HG02840 (cell line): ENCODE measurements around the gene PTRH1.
"Not testable (repeated sequence)": the region's sequence is repeated elsewhere in the genome, so short reads cannot be mapped to it uniquely, and the experiment has no call there.

Source experiments
- ATAC-seq: cut with Tn5 transposase; IDR thresholded peaks from one replicate; pipeline ENCODE4 v1.9.1; 2021; ENCODE audit warnings: mild to moderate bottlenecking, moderate library complexity, moderate number of reproducible peaks; ENCODE audit not compliant: unreplicated experiment, low FRiP score

PTRH1 gene

DNA sequence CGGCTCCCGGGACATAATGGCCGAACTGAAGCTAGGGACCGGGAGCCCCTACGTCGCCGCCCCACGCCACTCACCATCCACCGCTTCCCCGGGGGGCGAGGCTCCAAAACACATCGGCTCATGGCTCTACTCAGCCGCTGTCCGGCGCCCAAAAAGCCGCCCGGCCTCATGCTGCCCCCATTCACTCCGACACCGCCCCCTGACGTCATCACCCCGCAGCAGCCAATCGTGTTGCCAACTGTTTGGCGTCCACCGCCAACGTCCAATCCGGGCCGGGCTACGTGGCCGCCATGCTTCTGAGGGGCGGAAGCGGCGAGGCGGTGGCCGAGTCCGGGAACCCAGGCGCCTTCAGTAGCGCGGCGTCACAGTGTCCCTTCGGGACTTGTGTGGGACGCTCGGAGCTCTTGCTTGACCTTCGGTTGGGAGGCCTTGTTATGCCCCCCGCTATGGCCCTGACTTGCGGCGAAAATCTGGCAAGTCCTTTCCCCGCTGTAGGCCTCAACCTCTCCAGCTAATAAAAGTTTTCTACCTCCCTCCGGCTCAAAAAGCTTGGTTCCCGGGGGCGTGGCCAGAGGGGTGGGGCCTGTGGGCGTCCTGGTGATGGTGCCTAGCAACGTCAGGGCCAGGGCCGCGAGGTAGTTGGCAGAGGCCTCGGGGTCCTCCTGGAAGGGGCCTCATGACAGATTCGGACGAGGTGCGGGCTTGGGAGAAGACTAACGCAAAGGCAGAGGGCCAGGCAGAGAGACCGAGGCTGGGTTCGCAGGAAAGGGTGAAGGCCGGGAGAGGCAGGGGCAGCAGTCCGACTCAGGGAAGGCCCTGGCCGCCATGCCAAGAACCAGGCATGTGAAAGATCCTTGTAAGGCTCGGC is at the start of gene PTRH1, which contains the start of gene TTC16:
Gene PTRH1, minus strand, starts transcription at position 194 of the 868 bp plus-strand sequence. Its CDS starts 24 bp downstream, at position 170.
Gene TTC16, plus strand, starts transcription at position 610 of the 868 bp plus-strand sequence. Its CDS starts 67 bp downstream, at position 677.
- peak; percentile 91 for ATAC-seq

DNA sequence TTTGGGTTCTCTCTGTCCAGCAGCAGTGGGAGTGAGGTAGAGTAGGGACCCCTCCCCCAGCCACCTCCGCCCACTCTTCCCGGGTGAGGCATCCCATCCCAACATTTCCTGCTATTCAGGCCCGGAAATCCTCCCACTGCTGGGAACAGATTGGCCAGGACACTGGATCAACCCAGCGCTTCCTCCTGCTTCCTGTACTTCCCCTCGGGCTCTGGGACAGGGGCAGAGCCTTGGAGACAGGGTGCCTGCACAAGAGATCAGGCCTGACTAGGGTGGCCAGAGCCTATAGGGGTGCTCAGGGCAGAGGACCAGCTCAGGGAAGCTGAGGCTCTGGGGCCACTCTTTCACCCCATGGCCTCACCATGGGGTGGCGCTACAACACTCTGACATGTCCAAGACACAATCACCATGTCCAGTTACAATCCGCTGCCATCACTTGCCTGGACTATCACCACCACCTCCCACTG is 48.5 kb upstream of the PTRH1 start:
- ATAC-seq, result no peak

DNA sequence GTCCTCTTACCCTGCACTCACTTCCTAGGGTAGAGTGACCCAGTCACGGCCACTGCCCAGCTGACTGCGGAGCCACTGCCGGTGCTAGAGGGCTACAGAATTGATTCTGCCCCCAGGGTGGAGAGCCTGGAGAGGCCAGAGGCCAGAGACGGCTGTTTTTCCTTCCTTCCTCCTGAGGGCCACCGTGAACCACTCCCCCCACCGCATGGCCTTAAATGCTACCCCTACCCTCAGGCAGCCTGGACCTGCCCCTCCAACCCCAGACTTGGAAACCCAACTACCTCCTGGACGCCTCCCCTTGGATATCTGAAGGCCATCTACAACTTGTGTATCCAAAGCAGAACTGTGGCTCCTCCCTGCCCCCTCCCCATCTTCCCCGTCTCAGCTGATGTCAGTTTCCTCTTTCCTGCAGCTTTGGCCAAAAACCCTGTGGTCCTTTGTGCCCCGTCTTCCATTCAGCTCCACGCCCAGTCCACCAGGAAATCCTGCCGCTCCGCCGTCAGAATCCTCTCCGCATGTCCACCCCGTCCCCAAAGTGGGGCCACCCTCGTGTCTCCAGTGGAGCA is 46.7 kb upstream of the PTRH1 start:
- no peak for ATAC-seq

DNA sequence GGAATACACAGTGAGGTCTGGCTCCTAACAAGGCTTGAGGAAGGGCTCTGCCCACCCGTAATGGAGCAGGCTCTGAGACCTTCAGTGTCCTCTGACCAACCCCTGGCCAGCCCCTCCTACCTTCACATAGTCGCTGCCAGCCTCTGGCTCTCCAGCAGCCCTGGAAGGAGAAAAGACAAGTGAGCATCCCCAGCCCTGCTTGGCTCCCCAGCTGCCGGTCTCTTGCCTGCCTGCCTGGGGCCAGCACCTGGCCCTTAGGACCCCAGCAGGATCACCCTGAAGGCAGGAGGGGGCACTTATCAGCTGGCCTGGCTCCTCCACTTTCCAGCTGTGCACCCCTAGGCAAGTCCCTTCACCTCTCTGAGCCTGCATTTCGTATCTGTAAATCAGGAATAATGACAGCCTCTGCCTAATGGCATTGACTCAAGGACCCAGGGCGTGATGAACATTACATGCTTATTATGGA is 46.1 kb upstream of the PTRH1 start:
- ATAC-seq, result no peak

- ATAC-seq, result no peak
Measured at GRCh38 chr9:127761061-127761460, 45.6 kb upstream of the PTRH1 start.

- no peak for ATAC-seq
Measured at GRCh38 chr9:127758843-127759242, 43.4 kb upstream of the PTRH1 start.

- not testable (repeated sequence) for ATAC-seq
Measured at GRCh38 chr9:127756776-127757175, 41.3 kb upstream of the PTRH1 start.

DNA sequence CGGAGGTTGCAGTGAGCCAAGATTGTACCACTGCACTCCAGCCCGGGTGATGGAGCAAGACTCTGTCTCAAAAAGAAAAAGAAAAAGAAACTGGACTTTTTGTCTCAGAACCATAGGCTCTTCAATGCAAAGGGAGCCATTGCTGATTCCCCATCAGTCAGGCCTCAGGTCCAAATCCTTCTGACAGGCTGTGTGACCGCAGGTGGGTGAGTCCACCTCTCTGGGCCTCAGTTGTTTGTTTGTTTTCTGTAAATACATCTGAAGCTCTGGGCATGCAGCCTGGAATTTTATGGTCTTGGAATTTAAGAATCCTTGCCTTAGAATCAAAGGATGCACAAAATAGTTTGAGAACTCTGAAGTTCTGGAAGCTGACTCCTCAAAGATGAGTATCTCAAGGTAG is 40.8 kb upstream of the PTRH1 start:
- ATAC-seq, result no peak

GRCh38 chr9:127755061-127756060 is 39.9 kb upstream of the PTRH1 start:
- no peak for ATAC-seq

DNA sequence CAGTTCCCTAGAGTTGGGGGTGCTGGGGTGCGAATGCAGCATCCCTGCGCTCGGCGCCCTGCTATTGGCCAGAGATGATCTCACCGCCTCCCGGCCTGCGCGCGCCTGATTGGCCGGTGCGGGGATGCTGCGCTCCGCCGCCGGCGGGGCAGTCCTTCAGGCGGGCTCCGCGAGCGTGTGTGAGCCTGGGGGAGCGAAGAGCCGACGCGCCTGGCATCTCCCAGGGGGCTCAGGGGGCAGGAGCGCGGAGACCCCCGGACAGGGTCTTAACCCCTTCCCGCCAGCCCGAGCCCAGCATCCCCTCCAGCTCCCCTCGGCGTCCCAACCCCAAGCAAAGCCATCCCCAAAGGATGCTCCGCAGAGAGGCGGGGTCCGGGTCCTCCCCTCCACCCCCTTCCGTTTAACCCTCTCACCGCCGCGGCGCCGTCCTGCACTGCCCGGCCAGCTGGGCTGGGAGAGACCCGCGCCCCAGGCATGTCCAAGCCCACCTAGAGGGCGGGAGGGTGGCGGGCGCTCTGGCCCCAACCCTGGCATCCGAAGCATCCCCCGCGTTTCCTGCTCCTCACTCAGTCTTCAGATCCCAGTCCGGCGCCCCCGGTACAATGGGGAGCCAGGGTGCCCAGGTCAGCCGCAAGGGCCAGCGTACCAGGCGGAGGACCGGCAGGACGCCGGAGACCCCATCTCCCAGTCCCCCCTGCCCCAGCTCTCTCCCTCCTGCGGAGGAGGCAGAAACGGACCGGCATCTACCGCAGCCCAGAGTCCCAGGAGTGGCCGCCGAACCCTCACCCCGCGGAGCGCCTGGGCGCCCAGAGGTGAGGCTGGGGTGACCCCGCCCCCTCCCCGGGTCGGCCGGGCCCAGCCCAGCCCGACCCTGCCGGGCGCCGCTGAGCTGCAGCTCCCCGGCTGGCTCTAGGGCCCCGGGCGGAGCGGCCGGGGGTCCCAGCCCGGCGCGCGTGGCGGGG is 38.9 kb upstream of the PTRH1 start:
- no peak for ATAC-seq

GRCh38 chr9:127753622-127754021 is 38.2 kb upstream of the PTRH1 start:
- no peak for ATAC-seq

DNA sequence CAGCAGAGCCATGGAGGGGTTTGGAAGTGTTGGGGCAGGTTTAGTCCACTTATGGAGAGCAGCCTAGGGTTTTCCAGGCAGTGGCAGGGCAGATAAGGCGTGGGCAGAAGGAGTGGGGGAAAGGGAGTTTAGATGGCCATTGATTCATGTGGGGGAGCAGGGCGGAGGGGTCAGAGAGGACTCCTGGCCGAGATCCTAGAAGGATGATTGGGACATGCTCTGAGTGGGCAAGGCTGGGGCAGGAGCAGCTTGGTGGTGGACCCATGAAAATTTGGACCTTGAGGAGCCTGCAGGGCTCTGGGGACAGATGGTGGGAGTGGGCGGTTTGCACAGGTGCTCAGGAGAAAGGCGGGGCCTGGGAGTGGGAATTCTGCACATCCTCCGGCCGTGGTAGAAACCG is 37.7 kb upstream of the PTRH1 start:
- no peak for ATAC-seq

- no peak for ATAC-seq
Measured at GRCh38 chr9:127751269-127752054, 36.0 kb upstream of the PTRH1 start.

GRCh38 chr9:127749090-127749787 is 33.8 kb upstream of the PTRH1 start:
- no peak for ATAC-seq

- no peak for ATAC-seq
Measured at GRCh38 chr9:127746959-127747569, 31.6 kb upstream of the PTRH1 start.

DNA sequence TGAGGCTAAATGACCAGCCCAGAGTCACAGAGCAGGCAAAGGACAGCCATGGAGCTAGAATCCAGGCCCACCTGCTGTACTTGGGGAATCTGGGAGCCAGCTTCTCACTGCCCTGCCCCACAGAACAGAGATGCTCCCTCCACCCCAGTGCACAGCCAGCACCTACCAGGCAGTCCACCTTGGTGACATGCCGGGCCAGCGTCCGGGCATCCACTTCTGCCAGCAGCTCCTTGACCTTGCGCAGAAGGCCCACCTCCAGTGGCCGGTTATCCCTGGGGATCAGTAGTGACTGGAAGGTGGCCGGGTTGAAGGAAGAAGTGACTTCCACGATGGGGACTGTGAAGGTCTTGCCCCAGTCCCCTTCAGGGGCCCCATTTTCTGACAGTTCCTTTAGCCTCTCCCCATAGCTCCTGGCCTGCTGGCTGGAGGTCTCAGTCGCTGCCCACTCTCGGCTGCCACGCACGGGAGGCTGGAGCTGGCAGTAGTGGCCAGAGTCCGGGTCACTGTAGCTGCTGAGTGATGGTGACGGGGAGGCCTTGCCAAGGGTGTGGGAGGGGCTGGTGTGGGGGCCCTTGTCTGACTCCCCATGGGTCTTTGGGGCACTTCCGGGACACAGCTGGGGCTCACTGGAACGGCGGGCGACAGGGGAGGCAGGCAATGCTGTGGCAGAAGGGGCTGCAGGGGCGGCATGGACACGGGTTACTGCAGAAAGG is 29.1 kb upstream of the PTRH1 start:
- ATAC-seq, result no peak
